Inferior parietal cortex (tissue), 1 donor: Measurements from ENCODE around the gene GDPD5.

Experiments used
- DNase-seq: peaks from one replicate; pipeline ENCODE4 v3.0.0-alpha.2; 2016; ENCODE audit errors: extremely low spot score

GDPD5 gene

GRCh38 chr11:75399344-75400145, 126.2 kb downstream of the GDPD5 start, which contains the start of gene RPS3:
Gene RPS3, plus strand, starts transcription at chr11:75399518. Its CDS starts 30 bp downstream, at chr11:75399548.
- DNase-seq, result peak; percentile 94

GRCh38 chr11:75398906-75399305, 126.8 kb downstream of the GDPD5 start:
- DNase-seq, result no peak

GRCh38 chr11:75394085-75394840, 131.5 kb downstream of the GDPD5 start:
- no peak for DNase-seq

GRCh38 chr11:75389925-75390324, 135.8 kb downstream of the GDPD5 start:
- no peak for DNase-seq

GRCh38 chr11:75389276-75389605, 136.5 kb downstream of the GDPD5 start:
- no peak for DNase-seq

- peak; percentile 87 for DNase-seq
Observed at GRCh38 chr11:75388386-75389275, 137.1 kb downstream of the GDPD5 start.

GRCh38 chr11:75387736-75388294, 137.9 kb downstream of the GDPD5 start:
- DNase-seq, result no peak

GRCh38 chr11:75386942-75387630, 138.7 kb downstream of the GDPD5 start:
- DNase-seq, result no peak
